OCI-LY7 (cell line): ENCODE measurements around the gene GJA5.

Experiments
- EZH2phosphoT487 ChIP-seq: fragments of 200-600 bp; sonication (generic); IDR thresholded peaks from 2 replicates; pipeline ENCODE4 v1.6.1; 2018; ENCODE audit warnings: low read depth, borderline replicate concordance, mild to moderate bottlenecking, mixed run types, antibody characterized with exemption, low read length, moderate library complexity, mixed read lengths
- TF ChIP-seq, protein P1 (sequence below): fragments of 200-600 bp; sonication (generic); conservative IDR thresholded peaks from 2 replicates; pipeline ENCODE4 v1.5.1; 2014; ENCODE audit warnings: mild to moderate bottlenecking, antibody characterized with exemption, low read length, moderate library complexity, mixed read lengths

GRCh38 chr1:147757015-147757990 lies 3.1 kb downstream of the GJA5 start:
- TF ChIP-seq, protein P1, sequence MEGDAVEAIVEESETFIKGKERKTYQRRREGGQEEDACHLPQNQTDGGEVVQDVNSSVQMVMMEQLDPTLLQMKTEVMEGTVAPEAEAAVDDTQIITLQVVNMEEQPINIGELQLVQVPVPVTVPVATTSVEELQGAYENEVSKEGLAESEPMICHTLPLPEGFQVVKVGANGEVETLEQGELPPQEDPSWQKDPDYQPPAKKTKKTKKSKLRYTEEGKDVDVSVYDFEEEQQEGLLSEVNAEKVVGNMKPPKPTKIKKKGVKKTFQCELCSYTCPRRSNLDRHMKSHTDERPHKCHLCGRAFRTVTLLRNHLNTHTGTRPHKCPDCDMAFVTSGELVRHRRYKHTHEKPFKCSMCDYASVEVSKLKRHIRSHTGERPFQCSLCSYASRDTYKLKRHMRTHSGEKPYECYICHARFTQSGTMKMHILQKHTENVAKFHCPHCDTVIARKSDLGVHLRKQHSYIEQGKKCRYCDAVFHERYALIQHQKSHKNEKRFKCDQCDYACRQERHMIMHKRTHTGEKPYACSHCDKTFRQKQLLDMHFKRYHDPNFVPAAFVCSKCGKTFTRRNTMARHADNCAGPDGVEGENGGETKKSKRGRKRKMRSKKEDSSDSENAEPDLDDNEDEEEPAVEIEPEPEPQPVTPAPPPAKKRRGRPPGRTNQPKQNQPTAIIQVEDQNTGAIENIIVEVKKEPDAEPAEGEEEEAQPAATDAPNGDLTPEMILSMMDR: no peak
- TF ChIP-seq EZH2phosphoT487: no peak
